GM12878 (cell line): ENCODE data around the gene RBPMS2. TPM values are rescaled to one million over a fixed set of nuclear protein-coding genes. Genes with fewer than 3 reads are reported as not detected.

ENCODE experiments used
- ATAC-seq: fragments of 200-7000 bp; cut with Tn5 transposase; 3 replicates; pipeline ENCODE4 v1.9.1; 2020; ENCODE audit warnings: mild to moderate bottlenecking, moderate library complexity
- BruUV-seq: library from RNA; stranded (reverse); fragments of 400-500 nt; replicated peaks from 2 replicates; lab custom pipeline; 2021; lab: Mats Ljungman, UMichigan
- CTCF ChIA-PET: fragments of 300-600 bp; sonication (Branson Sonifier 250); formaldehyde crosslinking; extraction: SDS; loops from one replicate; lab custom pipeline; 2021; ENCODE audit warnings: inconsistent platforms; lab: Yijun Ruan, JAX
- POLR2A ChIA-PET: fragments of 350-600 bp; formaldehyde crosslinking; extraction: SDS; loops from one replicate; lab custom pipeline; 2021; ENCODE audit warnings: inconsistent platforms; lab: Charles Lee
- RAD21 ChIA-PET: fragments of 300-600 bp; sonication (Branson Sonifier 250); formaldehyde crosslinking; loops from one replicate; lab custom pipeline; 2023; ENCODE audit warnings: antibody characterized with exemption; ENCODE audit not compliant: unreplicated experiment; lab: Charles Lee
- SMC1A ChIA-PET: fragments of 300-600 bp; sonication (Branson Sonifier 250); formaldehyde crosslinking; loops from one replicate; lab custom pipeline; 2023; ENCODE audit not compliant: unreplicated experiment, uncharacterized antibody; lab: Charles Lee
- DNase-seq: peaks from one replicate; pipeline ENCODE4 v3.0.0-alpha.2; 2011; ENCODE audit warnings: low read depth, low spot score
- FAIRE-seq: peaks from 3 replicates; lab custom pipeline; 2011; peaks lifted over from hg19 to GRCh38; lab: Jason Lieb, UNC
- H2AFZ ChIP-seq: 2 replicates; pipeline ENCODE4 v1.6.0; 2011; ENCODE audit warnings: low read depth, low read length, control low read depth; ENCODE audit not compliant: control insufficient read depth
- H3K27ac ChIP-seq: 2 replicates; pipeline ENCODE4 v1.5.1; 2011; ENCODE audit warnings: control low read depth; ENCODE audit not compliant: control insufficient read depth, insufficient read depth
- H3K27me3 ChIP-seq, 2 experiments: replicated peaks in 1 of 2; 2 replicates each; pipeline versions ENCODE4 v1.6.0 to v1.6.1; 2011; ENCODE audit warnings: low read length in 1 of 2; ENCODE audit not compliant: control insufficient read depth in 2 of 2, insufficient read depth in 2 of 2
- H3K36me3 ChIP-seq, 2 experiments: 2 replicates each; pipeline ENCODE4 v1.5.1; 2011; ENCODE audit warnings: low read length in 1 of 2; ENCODE audit not compliant: control insufficient read depth in 2 of 2, insufficient read depth in 2 of 2
- H3K4me1 ChIP-seq: 2 replicates; pipeline ENCODE4 v1.6.1; 2011; ENCODE audit warnings: mild to moderate bottlenecking, low read length, moderate library complexity, mixed read lengths; ENCODE audit not compliant: control insufficient read depth, insufficient read depth
- H3K4me2 ChIP-seq: 2 replicates; pipeline ENCODE4 v1.6.0; 2011; ENCODE audit warnings: control low read depth; ENCODE audit not compliant: control insufficient read depth, insufficient read depth
- H3K4me3 ChIP-seq: fragments of 200-600 bp; sonication (generic); 2 replicates; pipeline ENCODE4 v1.5.1; 2016
- H3K79me2 ChIP-seq: 2 replicates; pipeline ENCODE4 v1.6.0; 2011; ENCODE audit warnings: low read length; ENCODE audit not compliant: control insufficient read depth, insufficient read depth
- H3K9ac ChIP-seq: 2 replicates; pipeline ENCODE4 v1.8.0; 2011; ENCODE audit warnings: low read length, control low read depth, mixed read lengths; ENCODE audit not compliant: control insufficient read depth, insufficient read depth
- H3K9me3 ChIP-seq: replicated peaks from 3 replicates; pipeline ENCODE4 v1.5.1; 2011; ENCODE audit warnings: mild to moderate bottlenecking, low read length; ENCODE audit not compliant: control insufficient read depth, insufficient read depth
- H4K20me1 ChIP-seq: 2 replicates; pipeline ENCODE4 v1.6.0; 2011; ENCODE audit not compliant: control insufficient read depth, insufficient read depth
- BHLHE40 ChIP-seq, 2 experiments: fragments of 450-650 bp in 1 of 2; IDR thresholded peaks; 2 replicates each; pipeline ENCODE4 v1.6.1; 2011 to 2017; ENCODE audit warnings: low read depth in 2 of 2, borderline replicate concordance in 1 of 2, improper control_type of control experiment in 1 of 2, low read length in 1 of 2, mild to moderate bottlenecking in 1 of 2
- BRCA1 ChIP-seq: IDR thresholded peaks from 2 replicates; pipeline ENCODE4 v1.6.1; 2011; ENCODE audit warnings: low read depth, low read length, improper control_type of control experiment
- LARP7 ChIP-seq: fragments of 450-650 bp; IDR thresholded peaks from 2 replicates; pipeline ENCODE4 v1.6.1; 2017; ENCODE audit warnings: mild to moderate bottlenecking
- NBN ChIP-seq: fragments of 450-650 bp; IDR thresholded peaks from 2 replicates; pipeline ENCODE4 v1.6.1; 2016
- NFYA ChIP-seq: IDR thresholded peaks from 2 replicates; pipeline ENCODE4 v1.6.1; 2011; ENCODE audit warnings: low read depth, mild to moderate bottlenecking, low read length, improper control_type of control experiment, borderline replicate concordance
- NR2C2 ChIP-seq: IDR thresholded peaks from 2 replicates; pipeline ENCODE4 v1.6.1; 2011; ENCODE audit warnings: borderline replicate concordance, low read depth; ENCODE audit not compliant: control insufficient read depth, insufficient read length
- NRF1 ChIP-seq: conservative IDR thresholded peaks from 2 replicates; pipeline ENCODE4 v1.6.1; 2011; ENCODE audit warnings: mild to moderate bottlenecking, low read depth, low read length, improper control_type of control experiment
- TARDBP ChIP-seq: IDR thresholded peaks from 2 replicates; pipeline ENCODE4 v1.6.1; 2016; ENCODE audit warnings: borderline replicate concordance
- ZNF274 ChIP-seq: IDR thresholded peaks from one replicate; pipeline ENCODE4 v1.8.0; 2011; ENCODE audit not compliant: insufficient read length, insufficient read depth
- ZSCAN29 ChIP-seq: fragments of 450-650 bp; IDR thresholded peaks from 2 replicates; pipeline ENCODE4 v1.6.1; 2017; ENCODE audit warnings: mild to moderate bottlenecking, moderate library complexity
- WGBS: methylation state at CpG from one replicate; pipeline ENCODE4 v1.1.6; 2016; ENCODE audit warnings: low lambda C conversion rate; ENCODE audit not compliant: insufficient replicate concordance, insufficient coverage; ENCODE audit errors: missing lambda C conversion rate; 5-methylcytosine and 5-hydroxymethylcytosine counted together
- in situ Hi-C: fragments of 300-500 bp; cut with MboI; formaldehyde crosslinking; loops from 9 replicates; pipeline ENCODE4 v1.14.3; 2018; ENCODE audit warnings: mixed read lengths
- intact Hi-C: fragments of 100-400 bp; cut with micrococcal nuclease; formaldehyde crosslinking; loops from one replicate; pipeline ENCODE4 v1.14.2; 2022; ENCODE audit not compliant: unreplicated experiment
- polyA plus RNA-seq, 11 experiments: library from polyadenylated mRNA; depleted of rRNA in 4 of 11; unstranded in 6 of 11; stranded (reverse) in 5 of 11; fragments of >200 nt; fragmentation: Nextera tagmentation in 4 of 11; fragmentation: Illumina TruSeq in 1 of 11; extraction: Ambion mirVana in 4 of 11; extraction: Trizol in 1 of 11; gene quantifications; 1 replicate in 1 of 11; 2 replicates in 10 of 11; pipeline versions ENCODE4 v1.2.1 to v1.2.3, GENCODE V29; 2011 to 2016; ENCODE audit warnings: inconsistent platforms in 2 of 11, missing spikeins in 2 of 11, low read depth in 1 of 11
- total RNA-seq, 4 experiments: library from RNA; depleted of rRNA in 3 of 4; stranded (reverse); fragments of >200 nt in 3 of 4; fragmentation: Illumina TruSeq in 1 of 4; extraction: Trizol in 1 of 4; gene quantifications; 2 replicates each; pipeline versions ENCODE4 v1.2.1 to v1.2.3, GENCODE V29; 2013 to 2021
- TF ChIP-seq, protein P1 (sequence below): fragments of 450-650 bp; IDR thresholded peaks from 2 replicates; pipeline ENCODE4 v1.6.1; 2017; ENCODE audit warnings: mild to moderate bottlenecking, moderate library complexity
- TF ChIP-seq, protein P2 (sequence below): IDR thresholded peaks from 2 replicates; pipeline ENCODE4 v1.6.1; 2011; ENCODE audit warnings: borderline replicate concordance, low read depth, mild to moderate bottlenecking, moderate library complexity, mixed read lengths, low read length; ENCODE audit not compliant: insufficient read depth; ENCODE audit errors: extremely low read length

RBPMS2 gene
- total and polyA plus RNA-seq, 10 of the 15 experiments (the other 5 are each of a cell fraction or from before 2014, with no cell fraction given) = 0.06 to 0.31 (median 0.19) TPM; not detected in 3

DNA sequence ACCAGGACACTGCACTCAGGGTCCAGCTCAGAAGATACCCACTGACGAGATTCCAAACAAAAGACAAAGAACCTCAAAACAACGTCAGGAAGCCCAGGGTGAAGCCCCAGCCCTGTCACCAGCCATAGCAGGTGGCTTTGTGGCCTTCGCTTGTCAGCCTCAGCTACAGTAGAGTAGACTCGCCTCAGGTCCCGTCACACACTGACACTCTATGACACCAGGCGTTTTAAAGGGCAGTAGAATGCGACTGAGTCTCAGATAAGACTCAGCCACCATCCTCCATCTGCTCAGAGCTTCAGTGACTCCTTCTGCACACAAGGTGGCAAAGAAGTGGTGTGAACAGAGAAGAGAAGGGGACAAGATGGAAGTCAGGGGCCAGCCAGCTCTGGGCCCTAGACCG lies 12.8 kb downstream of the RBPMS2 start (continued):
- no peak for TF ChIP-seq NR2C2
- TF ChIP-seq, all 136 proteins: peak for 0

DNA sequence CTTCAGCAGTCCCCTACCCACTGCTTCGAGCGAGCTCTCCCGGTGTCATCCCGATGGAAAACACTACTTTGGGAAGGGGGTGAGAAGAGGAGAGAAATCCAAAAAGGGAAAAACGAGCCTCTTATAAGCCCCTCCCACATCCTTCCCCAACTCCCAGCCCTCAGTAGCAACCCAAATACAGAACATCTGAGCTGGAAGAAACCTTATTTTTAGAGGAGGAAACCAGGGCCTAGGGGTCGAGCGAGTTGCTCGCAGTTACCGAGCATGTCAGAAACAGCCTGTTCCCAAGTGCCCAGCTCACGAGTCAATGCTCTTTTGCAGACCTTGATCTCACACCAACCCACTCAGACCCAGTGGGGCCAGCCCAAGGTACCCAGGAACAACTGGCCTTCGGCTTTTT lies 14.2 kb downstream of the RBPMS2 start:
- Histone ChIP-seq H3K27ac (no peak overlapping the region), H3K9ac (no peak overlapping the region), H3K4me1 (no peaks in the 10 kb centered on the region), H3K36me3 (no peaks in the 10 kb centered on the region), H2AFZ (no peak overlapping the region), H3K4me2 (no peak overlapping the region), H3K4me3 (no peak overlapping the region), H3K27me3 (no peaks in the 10 kb centered on the region), H3K79me2 (no peaks in the 10 kb centered on the region), H4K20me1 (no peaks in the 10 kb centered on the region), H3K9me3 (no peaks in the 10 kb centered on the region)
- FAIRE-seq (no peak), ATAC-seq (no peak), DNase-seq (no peak)
- TF ChIP-seq TARDBP (no peak), LARP7 (no peak), ZNF274 (no peak), BRCA1 (no peak), NRF1 (no peak), BHLHE40 (IDR thresholded peaks at IDR 0.05; ENCODE audit: borderline replicate concordance in 1 of 2, low read depth in 2 of 2, low read length in 1 of 2) (no peak), NFYA (no peak), ZSCAN29 (no peak), NBN (no peak)
- TF ChIP-seq, protein P1, sequence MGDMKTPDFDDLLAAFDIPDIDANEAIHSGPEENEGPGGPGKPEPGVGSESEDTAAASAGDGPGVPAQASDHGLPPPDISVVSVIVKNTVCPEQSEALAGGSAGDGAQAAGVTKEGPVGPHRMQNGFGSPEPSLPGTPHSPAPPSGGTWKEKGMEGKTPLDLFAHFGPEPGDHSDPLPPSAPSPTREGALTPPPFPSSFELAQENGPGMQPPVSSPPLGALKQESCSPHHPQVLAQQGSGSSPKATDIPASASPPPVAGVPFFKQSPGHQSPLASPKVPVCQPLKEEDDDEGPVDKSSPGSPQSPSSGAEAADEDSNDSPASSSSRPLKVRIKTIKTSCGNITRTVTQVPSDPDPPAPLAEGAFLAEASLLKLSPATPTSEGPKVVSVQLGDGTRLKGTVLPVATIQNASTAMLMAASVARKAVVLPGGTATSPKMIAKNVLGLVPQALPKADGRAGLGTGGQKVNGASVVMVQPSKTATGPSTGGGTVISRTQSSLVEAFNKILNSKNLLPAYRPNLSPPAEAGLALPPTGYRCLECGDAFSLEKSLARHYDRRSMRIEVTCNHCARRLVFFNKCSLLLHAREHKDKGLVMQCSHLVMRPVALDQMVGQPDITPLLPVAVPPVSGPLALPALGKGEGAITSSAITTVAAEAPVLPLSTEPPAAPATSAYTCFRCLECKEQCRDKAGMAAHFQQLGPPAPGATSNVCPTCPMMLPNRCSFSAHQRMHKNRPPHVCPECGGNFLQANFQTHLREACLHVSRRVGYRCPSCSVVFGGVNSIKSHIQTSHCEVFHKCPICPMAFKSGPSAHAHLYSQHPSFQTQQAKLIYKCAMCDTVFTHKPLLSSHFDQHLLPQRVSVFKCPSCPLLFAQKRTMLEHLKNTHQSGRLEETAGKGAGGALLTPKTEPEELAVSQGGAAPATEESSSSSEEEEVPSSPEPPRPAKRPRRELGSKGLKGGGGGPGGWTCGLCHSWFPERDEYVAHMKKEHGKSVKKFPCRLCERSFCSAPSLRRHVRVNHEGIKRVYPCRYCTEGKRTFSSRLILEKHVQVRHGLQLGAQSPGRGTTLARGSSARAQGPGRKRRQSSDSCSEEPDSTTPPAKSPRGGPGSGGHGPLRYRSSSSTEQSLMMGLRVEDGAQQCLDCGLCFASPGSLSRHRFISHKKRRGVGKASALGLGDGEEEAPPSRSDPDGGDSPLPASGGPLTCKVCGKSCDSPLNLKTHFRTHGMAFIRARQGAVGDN = no peak
- TF ChIP-seq, protein P2, sequence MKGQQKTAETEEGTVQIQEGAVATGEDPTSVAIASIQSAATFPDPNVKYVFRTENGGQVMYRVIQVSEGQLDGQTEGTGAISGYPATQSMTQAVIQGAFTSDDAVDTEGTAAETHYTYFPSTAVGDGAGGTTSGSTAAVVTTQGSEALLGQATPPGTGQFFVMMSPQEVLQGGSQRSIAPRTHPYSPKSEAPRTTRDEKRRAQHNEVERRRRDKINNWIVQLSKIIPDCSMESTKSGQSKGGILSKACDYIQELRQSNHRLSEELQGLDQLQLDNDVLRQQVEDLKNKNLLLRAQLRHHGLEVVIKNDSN = no peak
- ChIA-PET CTCF (interaction anchor here (1.2 to 3.7 kb wide), 2 partner anchors 21 to 49 kb away, joined by 3 to 16 read pairs; no protein-coding TSS in a partner anchor), RAD21 (no interaction called here), POLR2A (no interaction called here), SMC1A (interaction anchor here (1.3 kb wide), 1 partner anchor 20 kb away, joined by 7 read pairs; no protein-coding TSS in a partner anchor)
- intact Hi-C loops (no loop called here), in situ Hi-C loops (no loop called here)
- no TSS peak for BruUV-seq
- WGBS = 67% methylated on average over 11 of the region's 11 CpGs
